PFSK-1 (cell line): ENCODE results near the gene LRFN3.

Source experiments
- FOXP2 ChIP-seq: optimal IDR thresholded peaks from 2 replicates; pipeline ENCODE3; 2011; ENCODE audit warnings: borderline replicate concordance, control low read depth, inconsistent platforms; ENCODE audit not compliant: insufficient read depth; ENCODE audit errors: extremely low read length, extremely low read depth
- POLR2AphosphoS5 ChIP-seq: IDR thresholded peaks from 2 replicates; pipeline ENCODE4 v1.6.1; 2012; ENCODE audit warnings: low read depth, mild to moderate bottlenecking, control low read depth, low read length, moderate library complexity
- REST ChIP-seq, 2 experiments: IDR thresholded peaks; 2 replicates each; pipeline versions ENCODE4 v1.6.1 to v1.8.0; 2011 to 2012; ENCODE audit warnings: low read depth in 2 of 2, low read length in 2 of 2, control low read depth in 1 of 2, inconsistent platforms in 1 of 2, mild to moderate bottlenecking in 1 of 2, moderate library complexity in 1 of 2; ENCODE audit not compliant: insufficient read depth in 1 of 2
- SIN3A ChIP-seq: IDR thresholded peaks from 2 replicates; pipeline ENCODE4 v1.6.1; 2012; ENCODE audit warnings: mild to moderate bottlenecking, low read length, moderate library complexity, borderline replicate concordance; ENCODE audit not compliant: insufficient read depth
- TAF1 ChIP-seq: IDR thresholded peaks from 2 replicates; pipeline ENCODE4 v1.6.1; 2012; ENCODE audit warnings: low read length, control low read depth, borderline replicate concordance; ENCODE audit not compliant: insufficient read depth

Gene LRFN3

GRCh38 chr19:35990156-35990555 is 54.0 kb downstream of the LRFN3 start:
- no peak for TF ChIP-seq POLR2AphosphoS5
- no peak for TF ChIP-seq TAF1
- no peak for TF ChIP-seq REST (IDR thresholded peaks at IDR 0.05; ENCODE audit: insufficient read depth in 1 of 2, low read depth in 2 of 2, low read length in 2 of 2)
- TF ChIP-seq SIN3A: no peak
- no peak for TF ChIP-seq FOXP2

- TF ChIP-seq REST (IDR thresholded peaks at IDR 0.05; ENCODE audit: insufficient read depth in 1 of 2, low read depth in 2 of 2, low read length in 2 of 2): no peak
Observed at GRCh38 chr19:35990771-35991730, 54.9 kb downstream of the LRFN3 start.

DNA sequence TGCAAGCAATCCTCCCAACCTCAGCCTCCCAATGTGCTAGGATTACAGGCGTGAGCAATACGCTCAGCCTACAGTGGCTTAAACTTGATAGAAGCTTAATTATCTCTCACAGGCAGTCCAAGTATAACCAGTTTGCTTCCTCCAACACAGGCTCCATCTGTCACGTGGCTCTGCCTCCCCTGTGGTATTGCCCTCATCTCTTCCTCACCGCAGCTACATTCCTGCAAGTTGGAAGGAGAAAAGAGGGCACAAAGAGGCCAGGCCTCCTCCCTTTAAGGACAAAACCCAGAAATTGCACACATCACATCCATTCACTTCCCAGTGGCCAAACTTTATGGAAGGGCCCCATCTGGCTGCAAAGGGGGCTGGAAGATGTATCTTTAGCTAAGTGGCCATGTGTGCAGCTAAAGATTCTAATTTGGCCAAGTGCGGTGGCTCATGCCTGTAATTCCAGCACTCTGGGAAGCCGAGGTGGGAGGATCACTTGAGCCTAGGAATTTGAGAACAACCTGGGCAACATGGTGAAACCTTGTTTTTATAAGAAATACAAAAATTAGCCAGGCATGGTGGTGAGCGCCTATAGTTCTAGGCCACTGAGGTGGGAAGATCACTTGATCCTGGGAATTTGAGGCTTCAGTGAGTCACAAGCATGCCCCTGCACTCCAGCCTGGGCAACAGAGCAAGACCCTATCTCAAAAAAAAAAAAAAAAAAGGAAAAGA is 55.7 kb downstream of the LRFN3 start:
- TF ChIP-seq REST (IDR thresholded peaks at IDR 0.05; ENCODE audit: insufficient read depth in 1 of 2, low read depth in 2 of 2, low read length in 2 of 2) (no peak), FOXP2 (no peak), POLR2AphosphoS5 (no peak), SIN3A (no peak), TAF1 (no peak)

GRCh38 chr19:35992907-35993765 is 57.0 kb downstream of the LRFN3 start:
- TF ChIP-seq REST (IDR thresholded peaks at IDR 0.05; ENCODE audit: insufficient read depth in 1 of 2, low read depth in 2 of 2, low read length in 2 of 2) (no peak), FOXP2 (no peak), TAF1 (no peak), POLR2AphosphoS5 (no peak), SIN3A (no peak)
